ACC112 (cell line): ENCODE measurements around the gene OR11G2.
"Not testable (repeated sequence)": the region's sequence is repeated elsewhere in the genome, so short reads cannot be mapped to it uniquely, and the experiment has no call there.

Source experiments
- H2AFZ ChIP-seq: fragments of 200-600 bp; sonication (generic); one replicate; pipeline ENCODE4 v1.6.0; 2017; ENCODE audit warnings: antibody characterized with exemption, low read length; ENCODE audit not compliant: unreplicated experiment
- H3K27ac ChIP-seq: fragments of 200-600 bp; sonication (generic); 2 replicates; pipeline ENCODE4 v1.5.1; 2014; ENCODE audit warnings: low read depth, mild to moderate bottlenecking, antibody characterized with exemption, low read length, moderate library complexity
- H3K27me3 ChIP-seq: fragments of 200-600 bp; sonication (generic); 2 replicates; pipeline ENCODE4 v1.6.1; 2014; ENCODE audit warnings: mild to moderate bottlenecking, antibody characterized with exemption, low read length, moderate library complexity, mixed read lengths; ENCODE audit not compliant: insufficient read depth
- H3K36me3 ChIP-seq: fragments of 200-600 bp; sonication (generic); 2 replicates; pipeline ENCODE4 v1.6.1; 2016; ENCODE audit warnings: mild to moderate bottlenecking, antibody characterized with exemption, low read length, moderate library complexity, mixed read lengths; ENCODE audit not compliant: insufficient read depth
- H3K4me1 ChIP-seq: fragments of 200-600 bp; sonication (generic); one replicate; pipeline ENCODE4 v1.6.1; 2016; ENCODE audit warnings: low read length, mixed read lengths; ENCODE audit not compliant: insufficient read depth, unreplicated experiment, control insufficient read depth
- H3K4me3 ChIP-seq: fragments of 200-600 bp; sonication (generic); 2 replicates; pipeline ENCODE4 v1.5.1; 2014; ENCODE audit warnings: mild to moderate bottlenecking, low read depth, low read length
- H3K79me2 ChIP-seq: fragments of 200-600 bp; sonication (generic); one replicate; pipeline ENCODE4 v1.6.0; 2016; ENCODE audit warnings: low read length; ENCODE audit not compliant: control insufficient read depth, unreplicated experiment, insufficient read depth

The OR11G2 gene

GRCh38 chr14:20180486-20180885 lies 10.2 kb upstream of the OR11G2 start:
- Histone ChIP-seq H3K4me3 (no peak overlapping the region), H3K27ac (no peak overlapping the region), H3K4me1 (no peaks in the 10 kb centered on the region), H3K27me3 (peaks cover 6% of the 10 kb centered on the region), H3K79me2 (no peaks in the 10 kb centered on the region), H2AFZ (no peak overlapping the region), H3K36me3 (no peaks in the 10 kb centered on the region)

GRCh38 chr14:20184181-20184580 lies 6.5 kb upstream of the OR11G2 start:
- Histone ChIP-seq H3K79me2 (no peaks in the 10 kb centered on the region), H3K4me3 (no peak overlapping the region), H3K4me1 (no peaks in the 10 kb centered on the region), H2AFZ (no peak overlapping the region), H3K36me3 (no peaks in the 10 kb centered on the region), H3K27me3 (no peaks in the 10 kb centered on the region), H3K27ac (no peak overlapping the region)

- H3K79me2 ChIP-seq: no peaks in the 10 kb centered on the region
- H3K27ac ChIP-seq: no peak overlapping the region
- no peak overlapping the region for H3K4me3 ChIP-seq
- no peaks in the 10 kb centered on the region for H3K4me1 ChIP-seq
- peaks cover 50% of the 10 kb centered on the region for H3K27me3 ChIP-seq
- H3K36me3 ChIP-seq: no peaks in the 10 kb centered on the region
- H2AFZ ChIP-seq: no peak overlapping the region
These were observed 700 bp downstream of the OR11G2 start for GRCh38 chr14:20191396-20191795.

- Histone ChIP-seq H3K4me3 (no peak overlapping the region), H3K79me2 (no peaks in the 10 kb centered on the region), H3K27me3 (peaks cover 62% of the 10 kb centered on the region), H2AFZ (no peak overlapping the region), H3K36me3 (no peaks in the 10 kb centered on the region), H3K4me1 (no peaks in the 10 kb centered on the region), H3K27ac (no peak overlapping the region)
These were observed 3.4 kb downstream of the OR11G2 start for GRCh38 chr14:20194101-20194500.

- not testable (repeated sequence) for H2AFZ ChIP-seq, H3K36me3 ChIP-seq, H3K27ac ChIP-seq, H3K4me3 ChIP-seq, H3K79me2 ChIP-seq, H3K4me1 ChIP-seq
- H3K27me3 ChIP-seq: peaks cover 66% of the 10 kb centered on the region
These were observed 4.5 kb downstream of the OR11G2 start for GRCh38 chr14:20195170-20195569.

GRCh38 chr14:20195911-20196310 lies 5.2 kb downstream of the OR11G2 start:
- Histone ChIP-seq H3K4me1 (no peaks in the 10 kb centered on the region), H3K79me2 (no peaks in the 10 kb centered on the region), H3K27me3 (peaks cover 66% of the 10 kb centered on the region), H3K36me3 (no peaks in the 10 kb centered on the region), H2AFZ (no peak overlapping the region), H3K4me3 (no peak overlapping the region), H3K27ac (no peak overlapping the region)

- Histone ChIP-seq H3K4me3 (no peak overlapping the region), H3K27ac (no peak overlapping the region), H3K36me3 (no peaks in the 10 kb centered on the region), H3K27me3 (peaks cover 51% of the 10 kb centered on the region), H3K4me1 (no peaks in the 10 kb centered on the region), H3K79me2 (no peaks in the 10 kb centered on the region), H2AFZ (no peak overlapping the region)
These were observed 6.8 kb downstream of the OR11G2 start for GRCh38 chr14:20197459-20197858.

- Histone ChIP-seq H3K36me3 (no peaks in the 10 kb centered on the region), H3K79me2 (no peaks in the 10 kb centered on the region), H3K4me1 (no peaks in the 10 kb centered on the region), H2AFZ (no peak overlapping the region), H3K4me3 (no peak overlapping the region), H3K27me3 (peaks cover 43% of the 10 kb centered on the region), H3K27ac (no peak overlapping the region)
These were observed 8.3 kb downstream of the OR11G2 start for GRCh38 chr14:20198991-20199390.

- Histone ChIP-seq H3K4me1 (no peaks in the 10 kb centered on the region), H3K4me3 (no peak overlapping the region), H3K79me2 (no peaks in the 10 kb centered on the region), H3K27me3 (peaks cover 29% of the 10 kb centered on the region), H2AFZ (no peak overlapping the region), H3K36me3 (no peaks in the 10 kb centered on the region), H3K27ac (no peak overlapping the region)
These were observed 14.0 kb downstream of the OR11G2 start for GRCh38 chr14:20204721-20205120.

- Histone ChIP-seq H3K27ac (no peak overlapping the region), H3K79me2 (no peaks in the 10 kb centered on the region), H2AFZ (no peak overlapping the region), H3K27me3 (peaks cover 24% of the 10 kb centered on the region), H3K36me3 (no peaks in the 10 kb centered on the region), H3K4me3 (no peak overlapping the region), H3K4me1 (no peaks in the 10 kb centered on the region)
These were observed 18.9 kb downstream of the OR11G2 start for GRCh38 chr14:20209595-20209994.

GRCh38 chr14:20212406-20212805 lies 21.7 kb downstream of the OR11G2 start:
- not testable (repeated sequence) for H3K4me3 ChIP-seq, H3K4me1 ChIP-seq, H3K79me2 ChIP-seq, H2AFZ ChIP-seq, H3K36me3 ChIP-seq, H3K27ac ChIP-seq
- H3K27me3 ChIP-seq: peaks cover 19% of the 10 kb centered on the region; the same call in 1 of the 2 replicates
